Measurements from ENCODE around the gene ATP6V0D1.

The ATP6V0D1 gene

GRCh38 chr16:67460961-67461360, 20.0 kb downstream of the ATP6V0D1 start:
- no peak overlapping the region for H3K4me3 ChIP-seq (ENCODE audit: low read depth, low read length)
- H2AFZ ChIP-seq (ENCODE audit: low read length, unreplicated experiment), result no peak overlapping the region
- no peak overlapping the region for H3K27ac ChIP-seq (ENCODE audit: low read depth, low read length)
- peaks cover 42% of the 10 kb centered on the region for H3K4me1 ChIP-seq (ENCODE audit: control insufficient read depth, insufficient read depth, low read length, unreplicated experiment)
- peaks cover 76% of the 10 kb centered on the region for H3K79me2 ChIP-seq (ENCODE audit: control insufficient read depth, insufficient read depth, low read length, unreplicated experiment)
- no peaks in the 10 kb centered on the region for H3K36me3 ChIP-seq (ENCODE audit: insufficient read depth, low read length)
- H3K27me3 ChIP-seq (ENCODE audit: insufficient read depth, low read length), result no peaks in the 10 kb centered on the region

- Histone ChIP-seq H3K36me3 (ENCODE audit: insufficient read depth, low read length) (no peaks in the 10 kb centered on the region), H3K27me3 (ENCODE audit: insufficient read depth, low read length) (no peaks in the 10 kb centered on the region), H2AFZ (ENCODE audit: low read length, unreplicated experiment) (no peak overlapping the region), H3K4me1 (ENCODE audit: control insufficient read depth, insufficient read depth, low read length, unreplicated experiment) (peaks cover 36% of the 10 kb centered on the region), H3K4me3 (ENCODE audit: low read depth, low read length) (no peak overlapping the region), H3K27ac (ENCODE audit: low read depth, low read length) (no peak overlapping the region), H3K79me2 (ENCODE audit: control insufficient read depth, insufficient read depth, low read length, unreplicated experiment) (peaks cover 71% of the 10 kb centered on the region)
These were observed 20.8 kb downstream of the ATP6V0D1 start for GRCh38 chr16:67460168-67460567.

DNA sequence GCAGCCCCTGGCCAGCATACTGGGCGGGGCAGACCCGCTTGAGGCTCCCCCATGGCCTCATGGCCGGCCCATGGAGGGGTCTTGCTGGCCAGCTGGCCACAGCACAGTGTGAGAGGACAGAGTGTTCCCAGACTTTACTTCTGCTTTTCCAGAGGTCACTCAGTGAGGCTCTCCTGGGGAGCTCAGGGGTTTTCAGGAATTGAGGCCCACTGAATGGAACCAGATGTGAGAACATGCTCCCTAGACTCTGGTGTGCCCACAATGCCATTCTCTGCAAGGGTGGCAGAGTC, 21.2 kb downstream of the ATP6V0D1 start:
- Histone ChIP-seq H3K27me3 (ENCODE audit: insufficient read depth, low read length) (no peaks in the 10 kb centered on the region), H3K36me3 (ENCODE audit: insufficient read depth, low read length) (no peaks in the 10 kb centered on the region), H3K4me1 (ENCODE audit: control insufficient read depth, insufficient read depth, low read length, unreplicated experiment) (peaks cover 36% of the 10 kb centered on the region), H2AFZ (ENCODE audit: low read length, unreplicated experiment) (no peak overlapping the region), H3K27ac (ENCODE audit: low read depth, low read length) (no peak overlapping the region), H3K79me2 (ENCODE audit: control insufficient read depth, insufficient read depth, low read length, unreplicated experiment) (peaks cover 67% of the 10 kb centered on the region), H3K4me3 (ENCODE audit: low read depth, low read length) (no peak overlapping the region)

- Histone ChIP-seq H3K27me3 (ENCODE audit: insufficient read depth, low read length) (no peaks in the 10 kb centered on the region), H3K27ac (ENCODE audit: low read depth, low read length) (no peak overlapping the region), H3K79me2 (ENCODE audit: control insufficient read depth, insufficient read depth, low read length, unreplicated experiment) (peaks cover 61% of the 10 kb centered on the region), H3K4me1 (ENCODE audit: control insufficient read depth, insufficient read depth, low read length, unreplicated experiment) (peaks cover 36% of the 10 kb centered on the region), H3K4me3 (ENCODE audit: low read depth, low read length) (no peak overlapping the region), H3K36me3 (ENCODE audit: insufficient read depth, low read length) (no peaks in the 10 kb centered on the region), H2AFZ (ENCODE audit: low read length, unreplicated experiment) (no peak overlapping the region)
These were observed 21.7 kb downstream of the ATP6V0D1 start for GRCh38 chr16:67459066-67459860.

DNA sequence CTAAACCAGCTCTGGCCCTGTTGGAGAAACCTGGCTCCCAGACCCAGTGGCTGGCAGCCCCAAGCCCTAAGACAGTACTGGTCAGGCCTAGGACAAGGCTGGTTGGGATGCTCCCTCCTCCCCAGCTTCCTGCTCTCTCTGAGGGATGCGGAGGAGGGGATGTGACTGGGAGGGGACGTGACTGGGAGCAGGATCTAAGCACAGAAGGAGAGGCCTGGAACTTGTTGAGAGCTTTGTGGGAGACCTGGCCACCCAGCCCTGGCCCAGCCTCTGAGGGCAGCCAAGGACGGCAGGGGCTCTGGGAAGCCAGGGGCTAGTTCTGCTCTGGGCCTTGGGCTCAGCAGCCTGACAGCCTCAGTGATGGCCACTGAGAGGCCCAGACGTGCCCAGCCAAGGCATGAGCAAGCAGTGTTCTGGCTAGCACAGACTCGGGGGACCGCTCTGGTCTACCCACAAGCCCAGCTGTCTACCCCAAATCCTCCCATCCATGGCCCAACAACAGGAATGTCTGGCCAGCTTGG, 22.8 kb downstream of the ATP6V0D1 start:
- H3K27me3 ChIP-seq (ENCODE audit: insufficient read depth, low read length), result no peaks in the 10 kb centered on the region
- H3K4me3 ChIP-seq (ENCODE audit: low read depth, low read length), result no peak overlapping the region
- peaks cover 36% of the 10 kb centered on the region for H3K4me1 ChIP-seq (ENCODE audit: control insufficient read depth, insufficient read depth, low read length, unreplicated experiment)
- no peak overlapping the region for H2AFZ ChIP-seq (ENCODE audit: low read length, unreplicated experiment)
- peaks cover 54% of the 10 kb centered on the region for H3K79me2 ChIP-seq (ENCODE audit: control insufficient read depth, insufficient read depth, low read length, unreplicated experiment)
- H3K27ac ChIP-seq (ENCODE audit: low read depth, low read length), result no peak overlapping the region
- peaks cover 3% of the 10 kb centered on the region; the same call in 1 of the 2 replicates for H3K36me3 ChIP-seq (ENCODE audit: insufficient read depth, low read length)

GRCh38 chr16:67457611-67458010, 23.3 kb downstream of the ATP6V0D1 start:
- Histone ChIP-seq H3K79me2 (ENCODE audit: control insufficient read depth, insufficient read depth, low read length, unreplicated experiment) (peaks cover 48% of the 10 kb centered on the region), H3K27me3 (ENCODE audit: insufficient read depth, low read length) (no peaks in the 10 kb centered on the region), H3K27ac (ENCODE audit: low read depth, low read length) (no peak overlapping the region), H2AFZ (ENCODE audit: low read length, unreplicated experiment) (no peak overlapping the region), H3K4me1 (ENCODE audit: control insufficient read depth, insufficient read depth, low read length, unreplicated experiment) (peaks cover 36% of the 10 kb centered on the region), H3K4me3 (ENCODE audit: low read depth, low read length) (no peak overlapping the region), H3K36me3 (ENCODE audit: insufficient read depth, low read length) (peaks cover 3% of the 10 kb centered on the region; the same call in 1 of the 2 replicates)

- H2AFZ ChIP-seq (ENCODE audit: low read length, unreplicated experiment), result no peak overlapping the region
- H3K27ac ChIP-seq (ENCODE audit: low read depth, low read length), result no peak overlapping the region
- peaks cover 38% of the 10 kb centered on the region for H3K79me2 ChIP-seq (ENCODE audit: control insufficient read depth, insufficient read depth, low read length, unreplicated experiment)
- no peak overlapping the region for H3K4me3 ChIP-seq (ENCODE audit: low read depth, low read length)
- no peaks in the 10 kb centered on the region for H3K27me3 ChIP-seq (ENCODE audit: insufficient read depth, low read length)
- H3K4me1 ChIP-seq (ENCODE audit: control insufficient read depth, insufficient read depth, low read length, unreplicated experiment), result peaks cover 31% of the 10 kb centered on the region
- H3K36me3 ChIP-seq (ENCODE audit: insufficient read depth, low read length), result peaks cover 3% of the 10 kb centered on the region; the same call in 1 of the 2 replicates
These were observed 24.4 kb downstream of the ATP6V0D1 start for GRCh38 chr16:67456391-67457081.

DNA sequence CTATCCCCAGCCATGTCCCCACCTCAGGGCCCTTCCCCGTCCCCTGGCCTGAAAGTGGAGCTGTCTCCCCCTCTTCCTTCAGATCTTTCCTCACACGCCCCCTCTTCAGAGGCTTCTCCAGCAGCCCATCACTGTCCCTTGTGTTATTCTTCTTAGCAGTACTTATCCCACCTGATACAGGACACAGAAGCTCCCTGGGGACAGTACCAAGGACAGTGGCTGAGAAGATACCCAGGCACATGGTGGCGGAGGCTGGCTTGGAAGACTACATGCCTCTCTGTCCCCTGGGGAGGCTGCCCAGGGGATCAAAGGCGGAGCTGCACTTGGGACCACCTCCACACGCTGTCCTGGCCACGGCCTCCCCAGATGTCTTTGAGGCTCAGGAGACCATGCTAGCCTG, 26.1 kb downstream of the ATP6V0D1 start:
- peaks cover 3% of the 10 kb centered on the region; the same call in 1 of the 2 replicates for H3K36me3 ChIP-seq (ENCODE audit: insufficient read depth, low read length)
- no peaks in the 10 kb centered on the region for H3K27me3 ChIP-seq (ENCODE audit: insufficient read depth, low read length)
- H3K4me3 ChIP-seq (ENCODE audit: low read depth, low read length), result no peak overlapping the region
- peaks cover 22% of the 10 kb centered on the region for H3K4me1 ChIP-seq (ENCODE audit: control insufficient read depth, insufficient read depth, low read length, unreplicated experiment)
- H3K79me2 ChIP-seq (ENCODE audit: control insufficient read depth, insufficient read depth, low read length, unreplicated experiment), result peaks cover 23% of the 10 kb centered on the region
- no peak overlapping the region for H3K27ac ChIP-seq (ENCODE audit: low read depth, low read length)
- H2AFZ ChIP-seq (ENCODE audit: low read length, unreplicated experiment), result no peak overlapping the region

GRCh38 chr16:67454104-67454503, 26.9 kb downstream of the ATP6V0D1 start:
- Histone ChIP-seq H3K27ac (ENCODE audit: low read depth, low read length) (no peak overlapping the region), H3K36me3 (ENCODE audit: insufficient read depth, low read length) (peaks cover 3% of the 10 kb centered on the region; the same call in 1 of the 2 replicates), H3K27me3 (ENCODE audit: insufficient read depth, low read length) (no peaks in the 10 kb centered on the region), H2AFZ (ENCODE audit: low read length, unreplicated experiment) (no peak overlapping the region), H3K79me2 (ENCODE audit: control insufficient read depth, insufficient read depth, low read length, unreplicated experiment) (peaks cover 15% of the 10 kb centered on the region), H3K4me3 (ENCODE audit: low read depth, low read length) (no peak overlapping the region), H3K4me1 (ENCODE audit: control insufficient read depth, insufficient read depth, low read length, unreplicated experiment) (peaks cover 15% of the 10 kb centered on the region)

GRCh38 chr16:67451704-67452435, 29.1 kb downstream of the ATP6V0D1 start:
- H3K4me3 ChIP-seq (ENCODE audit: low read depth, low read length), result no peak overlapping the region
- no peaks in the 10 kb centered on the region for H3K27me3 ChIP-seq (ENCODE audit: insufficient read depth, low read length)
- H3K4me1 ChIP-seq (ENCODE audit: control insufficient read depth, insufficient read depth, low read length, unreplicated experiment), result peaks cover 5% of the 10 kb centered on the region
- H3K27ac ChIP-seq (ENCODE audit: low read depth, low read length), result no peak overlapping the region
- H3K79me2 ChIP-seq (ENCODE audit: control insufficient read depth, insufficient read depth, low read length, unreplicated experiment), result peaks cover 11% of the 10 kb centered on the region
- peaks cover 3% of the 10 kb centered on the region; the same call in 1 of the 2 replicates for H3K36me3 ChIP-seq (ENCODE audit: insufficient read depth, low read length)
- H2AFZ ChIP-seq (ENCODE audit: low read length, unreplicated experiment), result no peak overlapping the region

Data from ACC112 (cell line).